Choroid plexus epithelial cell (primary cell): ENCODE data around the gene HOOK1.
"Not testable (repeated sequence)": the region's sequence is repeated elsewhere in the genome, so short reads cannot be mapped to it uniquely, and the experiment has no call there.

Experiments
- DNase-seq: peaks from one replicate; pipeline ENCODE4 v3.0.0-alpha.2; 2010; ENCODE audit warnings: low read depth
- H3K4me3 ChIP-seq: 2 replicates; pipeline ENCODE4 v1.5.1; 2011; ENCODE audit warnings: low read depth, mild to moderate bottlenecking, control low read depth, low read length, moderate library complexity
- CTCF ChIP-seq: conservative IDR thresholded peaks from 2 replicates; pipeline ENCODE4 v1.5.1; 2011; ENCODE audit warnings: low read depth, mild to moderate bottlenecking, control low read depth, inconsistent platforms, low read length, moderate library complexity

The HOOK1 gene

DNA sequence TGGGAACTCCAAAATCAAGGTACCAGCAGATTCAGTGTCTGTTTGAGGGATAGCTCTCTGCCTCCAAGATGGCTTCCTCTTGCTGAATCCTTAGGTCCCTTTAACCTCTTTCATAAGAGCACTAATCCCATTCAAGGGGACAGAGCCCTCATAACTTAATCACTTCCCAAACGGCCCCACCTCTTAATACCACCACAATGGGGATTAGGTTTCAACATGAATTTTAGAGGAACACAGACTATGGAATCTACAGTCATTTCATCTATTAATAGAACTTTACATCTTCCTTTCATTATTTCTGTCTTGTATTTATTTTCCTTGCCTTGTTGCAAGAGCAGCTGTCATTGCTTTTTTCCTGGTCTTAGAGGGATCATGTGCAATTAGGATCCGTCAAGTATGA is 30.3 kb downstream of the HOOK1 start:
- no peak for DNase-seq
- no peak for TF ChIP-seq CTCF
- no peak overlapping the region for H3K4me3 ChIP-seq

- no peak for DNase-seq
- H3K4me3 ChIP-seq = no peak overlapping the region
- no peak for TF ChIP-seq CTCF
Observed at GRCh38 chr1:59846209-59846894, 31.6 kb downstream of the HOOK1 start.

GRCh38 chr1:59846895-59847282 is 32.1 kb downstream of the HOOK1 start:
- TF ChIP-seq CTCF = no peak
- no peak overlapping the region for H3K4me3 ChIP-seq
- DNase-seq = no peak

- no peak overlapping the region for H3K4me3 ChIP-seq
- TF ChIP-seq CTCF = no peak
- no peak for DNase-seq
Observed at GRCh38 chr1:59852117-59852516, 37.4 kb downstream of the HOOK1 start.

DNA sequence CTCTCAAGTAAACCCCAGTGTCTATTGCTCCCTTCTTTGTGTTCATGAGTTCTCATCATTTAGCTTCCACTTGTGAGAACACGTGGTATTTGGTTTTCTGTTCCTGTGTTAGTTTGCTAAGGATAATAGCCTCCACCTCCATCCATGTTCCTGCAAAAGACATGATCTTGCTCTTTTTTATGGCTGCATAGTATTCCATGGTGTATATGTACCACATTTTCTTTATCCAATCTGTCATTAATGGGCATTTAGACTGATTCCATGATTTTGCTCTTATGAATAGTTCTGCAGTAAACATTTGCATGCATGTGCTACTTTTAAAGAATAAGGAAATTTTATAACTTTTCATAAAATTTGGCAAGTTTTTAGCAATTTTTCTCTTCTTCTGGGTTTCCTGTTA is 40.5 kb downstream of the HOOK1 start:
- not testable (repeated sequence) for DNase-seq, H3K4me3 ChIP-seq

DNA sequence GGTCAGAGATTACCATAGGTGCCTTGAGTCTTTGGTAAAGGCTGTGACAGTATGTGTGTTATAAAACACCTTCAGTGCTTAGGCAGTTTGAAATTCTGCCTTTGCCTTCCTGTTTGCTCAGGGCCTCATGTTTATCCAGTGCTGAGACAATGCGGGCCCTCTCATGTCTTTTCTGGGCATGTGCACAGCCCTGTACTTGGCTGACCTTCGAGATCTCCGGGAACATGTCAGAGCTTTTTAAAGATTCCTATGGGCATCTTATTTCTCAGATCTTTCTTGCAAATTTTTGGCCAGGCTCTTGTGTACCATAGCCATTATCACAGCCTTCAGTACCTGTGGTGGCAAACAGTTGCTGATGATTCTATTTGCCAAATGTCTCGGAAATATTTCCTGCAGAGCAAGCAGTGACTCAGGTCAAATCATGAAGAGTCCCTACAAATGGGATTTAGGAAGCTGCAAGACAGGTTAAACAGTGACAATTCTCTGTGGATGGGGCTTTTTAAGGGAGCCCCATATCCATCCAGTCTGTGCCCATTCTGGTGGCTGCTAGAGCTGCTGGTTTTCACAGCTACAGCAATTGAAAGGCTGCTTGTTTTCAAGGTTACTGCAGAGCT is 42.1 kb downstream of the HOOK1 start:
- TF ChIP-seq CTCF = no peak
- DNase-seq = no peak
- no peak overlapping the region for H3K4me3 ChIP-seq

DNA sequence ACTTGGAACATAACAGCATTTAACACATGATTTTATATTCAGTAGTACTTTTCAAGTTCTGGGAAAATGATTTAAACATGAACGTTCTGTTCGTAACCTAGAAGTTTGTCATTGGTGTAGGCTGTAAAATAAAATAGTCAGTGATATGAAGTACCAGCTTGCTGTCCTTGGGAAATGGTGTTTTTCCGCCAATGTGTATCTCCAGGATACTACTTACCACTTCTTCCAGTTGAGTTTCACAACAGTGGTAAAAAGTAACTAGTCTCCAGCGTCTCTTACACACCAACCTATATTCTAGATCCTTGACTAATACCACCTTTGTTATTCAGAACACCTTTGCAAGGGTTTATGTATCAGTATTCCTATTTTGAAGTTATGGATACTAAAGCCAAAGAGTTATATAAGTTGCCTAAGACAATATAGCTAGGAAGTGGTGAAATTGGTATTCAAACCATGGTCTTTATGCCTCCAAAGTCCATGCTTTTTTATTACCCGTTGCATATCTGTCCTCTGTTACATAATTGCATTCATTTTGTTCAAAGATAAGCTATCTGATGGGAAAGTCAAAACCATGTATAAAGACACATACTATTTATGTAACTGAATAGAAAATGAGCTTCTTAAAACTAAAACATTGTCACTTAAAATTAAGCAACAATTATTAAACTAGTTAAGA is 43.1 kb downstream of the HOOK1 start:
- no peak for TF ChIP-seq CTCF
- DNase-seq = no peak
- no peak overlapping the region for H3K4me3 ChIP-seq
